HG03565 (cell line): ENCODE data around the gene ZNF414.

Source experiments
- ATAC-seq: cut with Tn5 transposase; IDR thresholded peaks from one replicate; pipeline ENCODE4 v1.9.1; 2021; ENCODE audit warnings: mild to moderate bottlenecking, moderate library complexity; ENCODE audit not compliant: unreplicated experiment

Gene ZNF414

GRCh38 chr19:8468761-8469373 is 45.1 kb downstream of the ZNF414 start:
- ATAC-seq = no peak

- ATAC-seq = no peak
Measured at GRCh38 chr19:8468124-8468523, 45.8 kb downstream of the ZNF414 start.

GRCh38 chr19:8466018-8466417 is 47.9 kb downstream of the ZNF414 start:
- no peak for ATAC-seq

DNA sequence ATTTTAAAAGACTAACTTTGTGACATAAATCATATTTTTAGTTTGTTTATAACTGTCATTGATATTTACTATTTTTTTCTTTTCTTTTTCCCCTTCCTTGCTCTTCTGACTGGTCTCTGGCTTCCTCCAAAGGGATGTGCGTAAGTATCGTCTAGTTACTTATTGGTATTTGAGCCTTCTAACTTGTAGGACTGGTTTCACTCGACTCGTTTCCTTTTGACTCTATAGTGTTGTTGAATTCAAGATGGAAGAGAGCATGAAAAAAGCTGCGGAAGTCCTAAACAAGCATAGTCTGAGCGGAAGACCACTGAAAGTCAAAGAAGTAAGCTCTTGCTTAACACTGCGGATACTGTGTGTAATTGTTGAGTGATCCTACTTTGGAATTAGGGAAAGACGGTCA is 50.6 kb downstream of the ZNF414 start:
- no peak for ATAC-seq

GRCh38 chr19:8462571-8462970 is 51.4 kb downstream of the ZNF414 start:
- ATAC-seq = no peak

GRCh38 chr19:8461891-8462290 is 52.1 kb downstream of the ZNF414 start:
- ATAC-seq = no peak

GRCh38 chr19:8461376-8461775 is 52.6 kb downstream of the ZNF414 start:
- ATAC-seq = no peak

DNA sequence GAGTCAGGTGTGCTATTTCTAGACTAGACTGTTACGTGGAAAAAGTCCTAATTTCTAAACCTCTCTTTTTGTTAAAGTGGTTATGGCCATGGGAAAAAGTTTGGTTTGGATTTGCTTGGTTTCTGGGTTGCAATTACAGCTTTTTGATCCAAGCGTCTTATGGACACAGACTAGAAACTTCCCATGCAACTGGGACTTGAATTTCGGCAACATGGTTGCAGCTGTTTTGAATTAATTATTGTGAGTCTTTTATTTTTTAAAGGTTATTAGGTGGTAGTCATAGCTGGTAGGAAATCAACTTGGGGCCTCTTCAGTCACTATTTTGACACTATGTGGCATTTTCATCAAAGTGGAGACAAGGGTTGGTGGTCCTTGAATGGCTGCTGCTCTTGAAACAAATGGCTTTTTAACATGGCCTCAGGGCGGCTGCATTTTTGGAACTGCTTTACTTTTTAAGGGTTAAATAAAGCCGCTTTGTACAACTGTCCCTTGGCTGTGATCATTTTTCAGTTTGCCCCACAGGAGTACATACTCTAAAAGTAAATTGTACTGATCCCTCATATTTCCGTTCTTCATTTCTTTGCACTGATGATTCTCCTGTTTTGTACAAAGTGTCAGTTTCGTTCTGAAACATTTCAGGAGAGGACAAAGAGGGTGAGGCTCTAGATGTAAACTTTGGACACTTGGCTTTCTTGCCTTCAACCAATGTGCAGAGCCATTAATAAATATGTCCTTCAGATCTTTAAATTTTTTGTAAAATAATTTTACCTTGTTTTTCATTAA is 53.3 kb downstream of the ZNF414 start:
- no peak for ATAC-seq
